Measurements from ENCODE around the gene CTNND2.

CTNND2 gene

GRCh38 chr5:11547730-11548129 is 356.5 kb downstream of the CTNND2 start:
- ChIA-PET POLR2A (no interaction called here), CTCF (interaction anchor here (1.5 kb wide), 1 partner anchor 17 kb away, joined by 3 read pairs; no protein-coding TSS in a partner anchor)
- DNase-seq (ENCODE audit: extremely low spot score): no peak
- TF ChIP-seq, protein P1, sequence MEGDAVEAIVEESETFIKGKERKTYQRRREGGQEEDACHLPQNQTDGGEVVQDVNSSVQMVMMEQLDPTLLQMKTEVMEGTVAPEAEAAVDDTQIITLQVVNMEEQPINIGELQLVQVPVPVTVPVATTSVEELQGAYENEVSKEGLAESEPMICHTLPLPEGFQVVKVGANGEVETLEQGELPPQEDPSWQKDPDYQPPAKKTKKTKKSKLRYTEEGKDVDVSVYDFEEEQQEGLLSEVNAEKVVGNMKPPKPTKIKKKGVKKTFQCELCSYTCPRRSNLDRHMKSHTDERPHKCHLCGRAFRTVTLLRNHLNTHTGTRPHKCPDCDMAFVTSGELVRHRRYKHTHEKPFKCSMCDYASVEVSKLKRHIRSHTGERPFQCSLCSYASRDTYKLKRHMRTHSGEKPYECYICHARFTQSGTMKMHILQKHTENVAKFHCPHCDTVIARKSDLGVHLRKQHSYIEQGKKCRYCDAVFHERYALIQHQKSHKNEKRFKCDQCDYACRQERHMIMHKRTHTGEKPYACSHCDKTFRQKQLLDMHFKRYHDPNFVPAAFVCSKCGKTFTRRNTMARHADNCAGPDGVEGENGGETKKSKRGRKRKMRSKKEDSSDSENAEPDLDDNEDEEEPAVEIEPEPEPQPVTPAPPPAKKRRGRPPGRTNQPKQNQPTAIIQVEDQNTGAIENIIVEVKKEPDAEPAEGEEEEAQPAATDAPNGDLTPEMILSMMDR (IDR thresholded peaks at IDR 0.05; ENCODE audit: control extremely low read depth, extremely low read depth, low read depth, missing control alignments): no peak

DNA sequence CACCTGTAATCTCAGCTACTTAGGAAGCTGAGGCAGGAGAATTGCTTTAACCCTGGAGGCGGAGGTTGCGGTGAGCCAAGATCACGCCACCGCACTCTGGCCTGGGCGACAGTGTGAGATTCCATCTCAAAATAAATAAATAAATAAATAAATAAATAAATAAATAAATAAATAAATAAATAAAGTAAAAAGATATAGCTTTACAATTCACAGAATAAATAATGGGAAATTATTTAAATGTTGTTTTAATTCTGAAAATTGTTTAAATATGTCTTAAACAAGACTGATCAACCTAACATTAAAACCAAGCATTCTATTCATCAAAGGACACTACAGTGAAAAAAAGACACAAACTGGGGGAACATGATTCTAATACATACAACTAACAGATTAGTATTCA is 357.1 kb downstream of the CTNND2 start:
- DNase-seq (ENCODE audit: extremely low spot score): no peak
- CTCF ChIA-PET: interaction anchor here (1.5 kb wide), 1 partner anchor 18 kb away, joined by 3 read pairs; no protein-coding TSS in a partner anchor
- TF ChIP-seq, protein P1 (IDR thresholded peaks at IDR 0.05; ENCODE audit: control extremely low read depth, extremely low read depth, low read depth, missing control alignments): no peak
- POLR2A ChIA-PET: no interaction called here

DNA sequence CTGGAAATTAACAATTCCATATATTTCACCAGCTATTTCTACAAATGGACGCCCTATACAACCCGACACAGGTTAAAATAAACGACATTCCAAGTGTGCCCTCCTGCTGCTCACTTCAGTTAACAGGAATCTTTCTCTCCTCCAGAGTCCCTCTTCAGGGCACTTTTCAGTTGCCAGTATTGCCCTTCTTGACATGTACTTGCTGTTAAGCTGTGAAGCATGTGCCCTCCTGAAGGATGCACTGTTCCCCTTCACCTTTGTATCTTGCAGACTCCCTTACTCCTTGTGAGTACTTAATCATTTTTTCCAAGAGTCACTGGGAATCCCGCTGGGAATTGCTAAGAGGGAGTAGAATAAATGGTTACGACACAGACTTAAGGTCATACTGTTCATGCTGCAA is 364.1 kb downstream of the CTNND2 start:
- no peak for DNase-seq (ENCODE audit: extremely low spot score)
- CTCF ChIA-PET: interaction anchor here (1.1 kb wide), 1 partner anchor 10 kb away, joined by 3 read pairs; no protein-coding TSS in a partner anchor

DNA sequence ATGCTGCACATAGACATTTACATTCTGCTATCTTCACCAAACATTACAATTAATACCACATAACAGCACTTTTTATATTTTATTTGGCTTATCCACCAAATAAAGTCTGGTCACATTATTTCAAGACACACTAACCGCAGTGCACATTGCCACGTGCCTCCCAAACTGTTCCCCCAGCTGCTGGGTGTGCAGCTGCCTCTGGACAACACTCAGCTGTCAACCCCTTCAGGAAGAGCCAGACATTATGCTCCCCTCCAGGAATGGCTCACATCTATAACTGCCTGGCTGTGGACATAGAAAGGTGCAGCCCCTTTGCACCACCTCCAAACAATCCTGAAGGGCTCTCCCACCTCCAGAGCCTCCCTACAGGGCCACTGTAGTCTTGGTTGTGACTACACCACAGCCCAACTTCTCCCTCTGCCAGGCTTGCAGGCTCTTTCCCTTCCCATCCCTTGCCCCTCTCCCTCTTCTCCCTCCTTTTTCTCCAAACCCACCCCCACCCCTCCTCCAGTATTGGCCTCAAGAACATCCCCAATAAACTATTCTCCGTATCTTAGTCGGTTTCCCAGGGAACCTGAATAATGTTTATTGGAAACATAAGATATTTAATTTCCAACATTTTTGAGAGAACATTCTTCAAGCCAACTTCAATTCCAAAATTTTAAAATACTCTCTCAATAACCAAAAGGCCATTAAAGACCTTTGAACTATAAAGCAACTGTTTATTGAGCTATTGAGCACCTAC is 372.3 kb downstream of the CTNND2 start:
- TF ChIP-seq, protein P1 (IDR thresholded peaks at IDR 0.05; ENCODE audit: control extremely low read depth, extremely low read depth, low read depth, missing control alignments): no peak
- POLR2A ChIA-PET: no interaction called here

More for the DNA sequence above, 364.1 kb downstream of the CTNND2 start:
- POLR2A ChIA-PET: no interaction called here
- TF ChIP-seq, protein P1 (IDR thresholded peaks at IDR 0.05; ENCODE audit: control extremely low read depth, extremely low read depth, low read depth, missing control alignments): no peak

DNA sequence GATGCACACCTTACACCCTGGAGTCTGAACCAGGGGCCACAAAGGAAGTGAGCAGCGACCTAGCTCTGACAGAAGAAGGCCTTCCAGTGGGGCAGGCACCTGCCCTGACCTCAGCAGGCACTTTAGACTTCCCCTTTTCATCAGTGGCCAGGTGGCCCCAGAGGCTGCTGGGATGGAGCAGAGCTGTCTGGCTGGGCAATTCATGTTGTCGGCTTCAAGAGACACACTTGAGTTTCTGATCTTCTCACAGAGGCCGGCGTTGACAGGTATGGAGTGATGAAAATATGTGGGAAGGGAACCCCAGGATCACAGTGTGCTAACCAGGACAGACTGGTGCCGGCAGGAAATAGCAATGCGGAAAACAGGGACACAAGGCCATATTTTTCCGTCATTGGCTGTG is 375.5 kb downstream of the CTNND2 start:
- POLR2A ChIA-PET: no interaction called here
- no peak for DNase-seq (ENCODE audit: extremely low spot score)
- TF ChIP-seq, protein P1 (IDR thresholded peaks at IDR 0.05; ENCODE audit: control extremely low read depth, extremely low read depth, low read depth, missing control alignments): no peak
- CTCF ChIA-PET: interaction anchor here (1.7 kb wide), 1 partner anchor 19 kb away, joined by 3 read pairs; no protein-coding TSS in a partner anchor

More for the DNA sequence above, 372.3 kb downstream of the CTNND2 start:
- CTCF ChIA-PET: no interaction called here
- DNase-seq (ENCODE audit: extremely low spot score): no peak

DNA sequence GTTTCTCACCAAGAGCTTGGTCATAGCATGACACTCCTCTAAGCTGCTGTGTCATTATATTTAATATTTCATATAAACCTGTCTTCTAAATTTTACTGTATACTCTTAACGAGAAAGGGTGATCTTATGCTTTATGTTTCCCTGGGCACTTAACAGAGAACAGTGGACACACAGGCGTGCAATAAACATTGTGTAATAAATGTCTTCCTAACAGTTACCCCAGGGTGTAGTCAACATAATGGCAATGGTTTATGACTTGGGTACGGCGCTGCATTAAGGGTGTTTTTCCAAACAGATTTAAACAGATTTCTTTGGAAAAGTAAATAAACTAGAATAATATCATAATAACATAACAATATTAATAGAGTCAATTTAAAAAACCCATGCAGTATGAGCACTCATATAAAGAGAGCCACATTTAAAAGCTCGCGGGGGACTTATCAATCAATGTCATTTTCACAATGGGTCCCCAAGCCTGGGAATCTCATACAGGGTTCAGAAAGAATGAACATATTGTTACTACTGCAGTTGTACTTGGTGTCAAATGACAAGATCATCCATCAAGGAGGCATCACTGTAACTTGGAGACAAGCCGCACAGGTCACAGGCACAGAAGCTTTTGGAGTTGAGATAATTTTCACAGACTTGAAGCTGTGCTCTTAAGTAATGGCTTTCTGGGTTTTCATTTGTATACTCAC is 376.4 kb downstream of the CTNND2 start:
- TF ChIP-seq, protein P1 (IDR thresholded peaks at IDR 0.05; ENCODE audit: control extremely low read depth, extremely low read depth, low read depth, missing control alignments): no peak
- DNase-seq (ENCODE audit: extremely low spot score): no peak
- POLR2A ChIA-PET: no interaction called here
- CTCF ChIA-PET: interaction anchor here (1.7 kb wide), 1 partner anchor 18 kb away, joined by 3 read pairs; no protein-coding TSS in a partner anchor
